CD14-positive monocyte (primary cell): ENCODE data around the gene SBF2. TPM values are rescaled to one million over a fixed set of nuclear protein-coding genes. Genes with fewer than 3 reads are reported as not detected.

ENCODE experiments used
- DNase-seq, 3 donors: peaks; one replicate each; pipeline ENCODE4 v3.0.0-alpha.2; 2011 to 2022
- H2AFZ ChIP-seq: 2 replicates; pipeline ENCODE4 v1.6.0; 2012; ENCODE audit warnings: mild to moderate bottlenecking, low read depth, low read length, inconsistent platforms; ENCODE audit not compliant: insufficient read depth, poor library complexity, severe bottlenecking
- H3K27ac ChIP-seq, 2 donors: 1 replicate in 1 of 2; 2 replicates in 1 of 2; pipeline ENCODE4 v1.5.1; 2012 to 2013; ENCODE audit warnings: low read length in 2 of 2, control low read depth in 1 of 2, inconsistent platforms in 1 of 2, low read depth in 1 of 2, mild to moderate bottlenecking in 1 of 2
- H3K27me3 ChIP-seq, 2 donors: one replicate each; pipeline versions ENCODE4 v1.6.0 to v1.6.1; 2011 to 2013; ENCODE audit warnings: low read length in 2 of 2; ENCODE audit not compliant: control insufficient read depth in 2 of 2, insufficient read depth in 2 of 2
- H3K36me3 ChIP-seq, 2 donors: replicated peaks in 1 of 2; 1 replicate in 1 of 2; 2 replicates in 1 of 2; pipeline versions ENCODE4 v1.5.1 to v1.6.1; 2012 to 2013; ENCODE audit warnings: low read length in 2 of 2, control low read depth in 1 of 2, inconsistent platforms in 1 of 2, mild to moderate bottlenecking in 1 of 2; ENCODE audit not compliant: insufficient read depth in 2 of 2, control insufficient read depth in 1 of 2
- H3K4me1 ChIP-seq, 2 donors: 1 replicate in 1 of 2; 2 replicates in 1 of 2; pipeline versions ENCODE4 v1.5.1 to v1.6.1; 2012 to 2013; ENCODE audit warnings: low read length in 2 of 2, control low read depth in 1 of 2, inconsistent platforms in 1 of 2, mild to moderate bottlenecking in 1 of 2, moderate library complexity in 1 of 2; ENCODE audit not compliant: insufficient read depth in 2 of 2, control insufficient read depth in 1 of 2
- H3K4me2 ChIP-seq: replicated peaks from 2 replicates; pipeline ENCODE3; 2012; ENCODE audit warnings: low read length, moderate library complexity, mild to moderate bottlenecking; ENCODE audit not compliant: poor library complexity, severe bottlenecking; ENCODE audit errors: extremely low read depth
- H3K4me3 ChIP-seq, 3 experiments: fragments of 200-600 bp in 1 of 3; sonication (generic) in 1 of 3; replicated peaks in 1 of 3; 1 replicate in 2 of 3; 2 replicates in 1 of 3; pipeline ENCODE4 v1.5.1; 2011 to 2013; ENCODE audit warnings: low read length in 3 of 3, mild to moderate bottlenecking in 3 of 3, control low read depth in 2 of 3, low read depth in 2 of 3, inconsistent platforms in 1 of 3, moderate library complexity in 1 of 3
- H3K79me2 ChIP-seq: 2 replicates; pipeline ENCODE4 v1.6.0; 2012; ENCODE audit warnings: mild to moderate bottlenecking, control low read depth, inconsistent platforms, low read length, moderate library complexity; ENCODE audit not compliant: insufficient read depth
- H3K9ac ChIP-seq: 2 replicates; pipeline ENCODE4 v1.6.0; 2017; ENCODE audit warnings: low read length, mild to moderate bottlenecking; ENCODE audit not compliant: insufficient read depth, poor library complexity, severe bottlenecking
- H3K9me3 ChIP-seq, 2 donors: replicated peaks in 1 of 2; 1 replicate in 1 of 2; 2 replicates in 1 of 2; pipeline versions ENCODE4 v1.5.1 to v1.6.1; 2012 to 2013; ENCODE audit warnings: low read length in 2 of 2, control low read depth in 1 of 2; ENCODE audit not compliant: control insufficient read depth in 1 of 2, insufficient read depth in 1 of 2
- H4K20me1 ChIP-seq: 2 replicates; pipeline ENCODE4 v1.6.0; 2012; ENCODE audit warnings: mild to moderate bottlenecking, low read length, control low read depth, moderate library complexity; ENCODE audit not compliant: insufficient read depth
- H3K27ac Mint-ChIP-seq, 7 donors: one replicate each; pipeline ENCODE4 v1.8.0; 2020; ENCODE audit warnings: mild to moderate bottlenecking in 7 of 7, mixed read lengths in 7 of 7, moderate library complexity in 6 of 7, inconsistent platforms in 2 of 7
- H3K27me3 Mint-ChIP-seq, 3 donors: one replicate each; pipeline ENCODE4 v1.8.0; 2021 to 2022; ENCODE audit warnings: low read depth in 3 of 3, mild to moderate bottlenecking in 3 of 3, mixed read lengths in 3 of 3, moderate library complexity in 3 of 3, inconsistent platforms in 1 of 3
- H3K36me3 Mint-ChIP-seq, 2 donors: one replicate each; pipeline ENCODE4 v1.8.0; 2020; ENCODE audit warnings: mixed read lengths in 2 of 2, inconsistent platforms in 1 of 2, mild to moderate bottlenecking in 1 of 2
- H3K4me1 Mint-ChIP-seq: one replicate; pipeline ENCODE4 v1.8.0; 2020; ENCODE audit warnings: mild to moderate bottlenecking, mixed read lengths
- H3K4me3 Mint-ChIP-seq, 2 donors: one replicate each; pipeline ENCODE4 v1.8.0; 2020; ENCODE audit warnings: mild to moderate bottlenecking in 2 of 2, mixed read lengths in 2 of 2, moderate library complexity in 1 of 2
- H3K9me3 Mint-ChIP-seq, 7 donors: one replicate each; pipeline ENCODE4 v1.8.0; 2020 to 2022; ENCODE audit warnings: mixed read lengths in 7 of 7, mild to moderate bottlenecking in 6 of 7, moderate library complexity in 6 of 7, inconsistent platforms in 2 of 7
- CTCF ChIP-seq: fragments of 200-600 bp; IDR thresholded peaks from one replicate; pipeline ENCODE4 v1.8.0; 2022; ENCODE audit warnings: antibody characterized with exemption, mild to moderate bottlenecking
- WGBS: methylation state at CpG from one replicate; pipeline ENCODE4 v1.1.5; 2013; ENCODE audit warnings: missing lambda C conversion rate; ENCODE audit not compliant: insufficient coverage; 5-methylcytosine and 5-hydroxymethylcytosine counted together
- intact Hi-C, 2 donors: fragments of 100-400 bp; cut with micrococcal nuclease; formaldehyde crosslinking; loops; one replicate each; pipeline versions ENCODE4 v1.15.0 to v1.15.1; 2023
- polyA plus RNA-seq, 3 donors: library from polyadenylated mRNA; depleted of rRNA in 1 of 3; unstranded in 2 of 3; stranded (reverse) in 1 of 3; fragments of 300-500 nt in 2 of 3; fragments of >200 nt in 1 of 3; fragmentation: Illumina TruSeq in 2 of 3; gene quantifications; 1 replicate in 2 of 3; 2 replicates in 1 of 3; pipeline ENCODE4 v1.2.3, GENCODE V29; 2012 to 2021

The SBF2 gene
- polyA plus RNA-seq, 3 donors, result 8.9 to 30.7 (median 16.4) TPM

GRCh38 chr11:9754010-9754471 is 540.0 kb downstream of the SBF2 start:
- peaks cover 1 to 3% (median 2%) of the 10 kb centered on the region in 3 donors for H3K27me3 Mint-ChIP-seq
- peaks cover 0 to 2% (median 0%) of the 10 kb centered on the region in 7 donors for H3K9me3 Mint-ChIP-seq
- 100% methylated on average over 2 of the region's 3 CpGs for WGBS
- Histone ChIP-seq H3K9me3 (no peaks in the 10 kb centered on the region), H3K4me1 (peaks cover 11 to 17% of the 10 kb centered on the region in 2 donors), H3K79me2 (no peaks in the 10 kb centered on the region), H3K4me3 (no peak overlapping the region), H2AFZ (no peak overlapping the region), H3K9ac (no peak overlapping the region), H3K27ac (no peak overlapping the region), H3K27me3 (no peaks in the 10 kb centered on the region), H3K36me3 (peaks cover 14 to 30% of the 10 kb centered on the region in 2 donors), H3K4me2 (no peak overlapping the region), H4K20me1 (no peaks in the 10 kb centered on the region)
- H3K4me3 Mint-ChIP-seq, result no peak overlapping the region
- peaks cover 29% of the 10 kb centered on the region for H3K4me1 Mint-ChIP-seq
- no peak for DNase-seq
- H3K27ac Mint-ChIP-seq, result peak overlapping the region in 2 of 7 donors; percentile 13 to 77
- no peak for TF ChIP-seq CTCF
- H3K36me3 Mint-ChIP-seq, result peaks cover 25 to 26% of the 10 kb centered on the region in 2 donors
- intact Hi-C loops, result loop anchor here (10.0 kb wide), 3 partner anchors 89 to 179 kb away; partner anchors contain the start of genes SWAP70 (in 1 of the 2) and WEE1 (in 1 of the 2)

GRCh38 chr11:9753021-9753420 is 541.0 kb downstream of the SBF2 start:
- 20% methylated on average over 1 of the region's 3 CpGs for WGBS
- Histone ChIP-seq H3K9ac (no peak overlapping the region), H3K27me3 (no peaks in the 10 kb centered on the region), H3K4me2 (no peak overlapping the region), H3K36me3 (peaks cover 14 to 34% of the 10 kb centered on the region in 2 donors), H3K27ac (no peak overlapping the region), H3K79me2 (no peaks in the 10 kb centered on the region), H4K20me1 (peaks cover 3% of the 10 kb centered on the region), H3K4me3 (no peak overlapping the region), H3K4me1 (peaks cover 7% of the 10 kb centered on the region in 2 donors), H2AFZ (no peak overlapping the region), H3K9me3 (no peaks in the 10 kb centered on the region)
- intact Hi-C loops, result loop anchor here (10.0 kb wide), 3 partner anchors 88 to 178 kb away; partner anchors contain the start of genes SWAP70 (in 1 of the 2) and WEE1 (in 1 of the 2)
- H3K27me3 Mint-ChIP-seq, result peaks cover 0 to 2% (median 0%) of the 10 kb centered on the region in 3 donors
- peak overlapping the region in 5 of 7 donors; percentile 26 to 76 (median 46) for H3K27ac Mint-ChIP-seq
- no peak for TF ChIP-seq CTCF
- H3K9me3 Mint-ChIP-seq, result peaks cover 0 to 2% (median 0%) of the 10 kb centered on the region in 7 donors
- H3K36me3 Mint-ChIP-seq, result peaks cover 25 to 31% of the 10 kb centered on the region in 2 donors
- peak; percentile 32 to 74 (median 60) for DNase-seq
- peaks cover 27% of the 10 kb centered on the region for H3K4me1 Mint-ChIP-seq
- H3K4me3 Mint-ChIP-seq, result no peak overlapping the region
